ENCODE results near the gene SORL1-AS1.

Gene SORL1-AS1

DNA sequence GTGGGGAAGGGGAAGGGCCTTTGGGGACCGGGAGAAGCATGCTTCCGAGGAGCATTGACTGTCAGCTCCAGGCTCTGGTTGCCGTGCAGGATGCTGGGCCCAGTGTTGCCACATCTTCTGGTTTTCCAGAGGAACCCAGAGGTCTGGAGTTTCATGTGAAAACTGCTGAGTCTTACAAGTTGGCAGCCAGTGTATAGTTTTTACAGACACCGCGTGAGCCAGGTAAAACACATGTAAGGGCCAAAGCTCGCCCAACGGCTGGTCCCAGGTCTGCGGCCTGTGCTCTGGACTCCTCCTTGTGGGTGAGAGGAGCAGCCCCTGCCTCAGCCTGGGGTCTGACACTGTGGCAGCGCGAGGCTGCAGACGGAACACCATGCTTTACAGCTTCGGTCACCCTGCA lies 18.4 kb upstream of the SORL1-AS1 start:
- no peak overlapping the region for H3K18ac ChIP-seq (ENCODE audit: low read depth, low read length)
- ChIA-PET CTCF (no interaction called here), POLR2A (ENCODE audit: unreplicated experiment) (no interaction called here)
- no peak overlapping the region for H2BK5ac ChIP-seq (ENCODE audit: low read depth, low read length, poor library complexity, severe bottlenecking)
- H2BK120ac ChIP-seq (ENCODE audit: low read depth, low read length), result no peak overlapping the region
- in situ Hi-C loops (cut with MboI; ENCODE audit: low sequenced_read_pairs), result loop anchor here (25.0 kb wide), 1 partner anchor 641 kb away; the partner anchor contains the start of gene BLID
- no peak overlapping the region for H3K23ac ChIP-seq (ENCODE audit: low read depth, low read length)
- dilution Hi-C loops (cut with HindIII; ENCODE audit: low sequenced_read_pairs, unreplicated experiment), result no loop called here
- no peak overlapping the region for H3K4me3 ChIP-seq (ENCODE audit: insufficient read depth, low read depth, low read length)
- no peak overlapping the region for H3K14ac ChIP-seq (replicated peaks; ENCODE audit: low read depth, low read length)
- no peaks in the 10 kb centered on the region for H3K36me3 ChIP-seq (ENCODE audit: control insufficient read depth, insufficient read depth, low read length)
- peaks cover 0 to 3% of the 10 kb centered on the region in 2 experiments; a peak in 2 of 4 replicates for H3K79me1 ChIP-seq (ENCODE audit: low read depth in 1 of 2, low read length in 2 of 2)
- H3K27ac ChIP-seq (ENCODE audit: insufficient read depth, low read length), result no peak overlapping the region
- H3K27me3 ChIP-seq (ENCODE audit: control insufficient read depth, insufficient read depth, low read length), result peaks cover 2% of the 10 kb centered on the region; the same call in 1 of the 2 replicates
- BruUV-seq (replicated peaks), result no TSS peak
- H4K8ac ChIP-seq (ENCODE audit: low read depth in 2 of 2, low read length in 2 of 2), result no peak overlapping the region
- intact Hi-C loops (cut with micrococcal nuclease), result no loop called here
- no peak overlapping the region for H4K91ac ChIP-seq (ENCODE audit: insufficient read depth, low read depth, low read length)
- no peak overlapping the region for H3K56ac ChIP-seq (ENCODE audit: extremely low read depth, insufficient read depth, low read length)
- TF ChIP-seq, protein P1, sequence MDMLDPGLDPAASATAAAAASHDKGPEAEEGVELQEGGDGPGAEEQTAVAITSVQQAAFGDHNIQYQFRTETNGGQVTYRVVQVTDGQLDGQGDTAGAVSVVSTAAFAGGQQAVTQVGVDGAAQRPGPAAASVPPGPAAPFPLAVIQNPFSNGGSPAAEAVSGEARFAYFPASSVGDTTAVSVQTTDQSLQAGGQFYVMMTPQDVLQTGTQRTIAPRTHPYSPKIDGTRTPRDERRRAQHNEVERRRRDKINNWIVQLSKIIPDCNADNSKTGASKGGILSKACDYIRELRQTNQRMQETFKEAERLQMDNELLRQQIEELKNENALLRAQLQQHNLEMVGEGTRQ (IDR thresholded peaks at IDR 0.05; ENCODE audit: low read depth, low read length), result no peak
- TF ChIP-seq RFX5 (IDR thresholded peaks at IDR 0.05; ENCODE audit: low read depth, low read length) (no peak), CHD1 (IDR thresholded peaks at IDR 0.05; ENCODE audit: low read depth, low read length) (no peak), NFE2L2 (IDR thresholded peaks at IDR 0.05; ENCODE audit: low read depth, low read length) (no peak), MAFK (IDR thresholded peaks at IDR 0.05; ENCODE audit: low read depth, low read length) (no peak), RAD21 (IDR thresholded peaks at IDR 0.05; ENCODE audit: low read length) (no peak), RCOR1 (IDR thresholded peaks at IDR 0.05; ENCODE audit: insufficient replicate concordance, low read length) (no peak), POLR2A (IDR thresholded peaks at IDR 0.05; ENCODE audit: low read depth, low read length) (no peak), MAZ (IDR thresholded peaks at IDR 0.05; ENCODE audit: borderline replicate concordance, low read depth, low read length) (no peak), BHLHE40 (IDR thresholded peaks at IDR 0.05; ENCODE audit: low read depth, low read length) (no peak)
- TF ChIP-seq, protein P2, sequence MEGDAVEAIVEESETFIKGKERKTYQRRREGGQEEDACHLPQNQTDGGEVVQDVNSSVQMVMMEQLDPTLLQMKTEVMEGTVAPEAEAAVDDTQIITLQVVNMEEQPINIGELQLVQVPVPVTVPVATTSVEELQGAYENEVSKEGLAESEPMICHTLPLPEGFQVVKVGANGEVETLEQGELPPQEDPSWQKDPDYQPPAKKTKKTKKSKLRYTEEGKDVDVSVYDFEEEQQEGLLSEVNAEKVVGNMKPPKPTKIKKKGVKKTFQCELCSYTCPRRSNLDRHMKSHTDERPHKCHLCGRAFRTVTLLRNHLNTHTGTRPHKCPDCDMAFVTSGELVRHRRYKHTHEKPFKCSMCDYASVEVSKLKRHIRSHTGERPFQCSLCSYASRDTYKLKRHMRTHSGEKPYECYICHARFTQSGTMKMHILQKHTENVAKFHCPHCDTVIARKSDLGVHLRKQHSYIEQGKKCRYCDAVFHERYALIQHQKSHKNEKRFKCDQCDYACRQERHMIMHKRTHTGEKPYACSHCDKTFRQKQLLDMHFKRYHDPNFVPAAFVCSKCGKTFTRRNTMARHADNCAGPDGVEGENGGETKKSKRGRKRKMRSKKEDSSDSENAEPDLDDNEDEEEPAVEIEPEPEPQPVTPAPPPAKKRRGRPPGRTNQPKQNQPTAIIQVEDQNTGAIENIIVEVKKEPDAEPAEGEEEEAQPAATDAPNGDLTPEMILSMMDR (conservative IDR thresholded peaks at IDR 0.05; ENCODE audit: low read depth, low read length), result no peak
- TF ChIP-seq, protein P3, sequence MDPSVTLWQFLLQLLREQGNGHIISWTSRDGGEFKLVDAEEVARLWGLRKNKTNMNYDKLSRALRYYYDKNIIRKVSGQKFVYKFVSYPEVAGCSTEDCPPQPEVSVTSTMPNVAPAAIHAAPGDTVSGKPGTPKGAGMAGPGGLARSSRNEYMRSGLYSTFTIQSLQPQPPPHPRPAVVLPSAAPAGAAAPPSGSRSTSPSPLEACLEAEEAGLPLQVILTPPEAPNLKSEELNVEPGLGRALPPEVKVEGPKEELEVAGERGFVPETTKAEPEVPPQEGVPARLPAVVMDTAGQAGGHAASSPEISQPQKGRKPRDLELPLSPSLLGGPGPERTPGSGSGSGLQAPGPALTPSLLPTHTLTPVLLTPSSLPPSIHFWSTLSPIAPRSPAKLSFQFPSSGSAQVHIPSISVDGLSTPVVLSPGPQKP (IDR thresholded peaks at IDR 0.05; ENCODE audit: borderline replicate concordance, low read depth, low read length), result no peak
- H3K9me1 ChIP-seq (ENCODE audit: insufficient read depth, low read length), result peaks cover 3% of the 10 kb centered on the region; the same call in 1 of the 2 replicates
- no peak overlapping the region for H3K4me2 ChIP-seq (ENCODE audit: low read depth, low read length)
- no peak overlapping the region for H2BK15ac ChIP-seq (ENCODE audit: low read depth, low read length)
- no peak overlapping the region for H2AK9ac ChIP-seq (replicated peaks; ENCODE audit: low read depth, low read length, poor library complexity)
- no peaks in the 10 kb centered on the region for H4K20me1 ChIP-seq (ENCODE audit: insufficient read depth, low read length)
- H2BK20ac ChIP-seq (ENCODE audit: low read depth, low read length), result no peak overlapping the region
- DNase-seq (no peak), ATAC-seq (ENCODE audit: low read depth) (no peak)
- H3K4ac ChIP-seq (ENCODE audit: low read depth, low read length), result no peak overlapping the region
- H3K9ac ChIP-seq (ENCODE audit: low read depth, low read length), result no peak overlapping the region
- peaks cover 5% of the 10 kb centered on the region for H3K4me1 ChIP-seq (ENCODE audit: control insufficient read depth, insufficient read depth, low read length)
- no peaks in the 10 kb centered on the region for H3K9me3 ChIP-seq (ENCODE audit: control insufficient read depth, insufficient read depth, low read length)
- no peak overlapping the region for H4K5ac ChIP-seq (ENCODE audit: low read depth, low read length)
- no peak overlapping the region for H2AFZ ChIP-seq (replicated peaks; ENCODE audit: low read length, poor library complexity)
- WGBS, 2 experiments (ENCODE audit: extremely low coverage in 2 of 2, insufficient read length in 1 of 2), result 99% methylated on average over 9 of the region's 12 CpGs; no CpG with 5 or more reads in 1 of the 2 experiments
- no peak overlapping the region for H2AK5ac ChIP-seq (ENCODE audit: low read depth, low read length)

All from IMR-90 (cell line).